Coronary artery (tissue), 2 donors: ENCODE data around the gene ADAMTSL4.
A peak's percentile ranks its signal among the peaks of the same experiment; 100 is the strongest.

Source experiments
- DNase-seq: peaks from one replicate; pipeline ENCODE4 v3.0.0-alpha.2; 2017; ENCODE audit warnings: low spot score
- H3K27ac ChIP-seq, 2 donors: fragments of 200-600 bp; sonication (generic); one replicate each; pipeline ENCODE4 v1.5.1; 2016 to 2019
- H3K4me3 ChIP-seq: fragments of 200-600 bp; sonication (generic); 2 replicates; pipeline ENCODE4 v1.5.1; 2016; ENCODE audit warnings: mild to moderate bottlenecking, moderate library complexity
- TF ChIP-seq, protein P1 (sequence below): fragments of 200-600 bp; sonication (generic); IDR thresholded peaks from one replicate; pipeline ENCODE4 v1.5.1; 2019; ENCODE audit warnings: antibody characterized with exemption

Gene ADAMTSL4

DNA sequence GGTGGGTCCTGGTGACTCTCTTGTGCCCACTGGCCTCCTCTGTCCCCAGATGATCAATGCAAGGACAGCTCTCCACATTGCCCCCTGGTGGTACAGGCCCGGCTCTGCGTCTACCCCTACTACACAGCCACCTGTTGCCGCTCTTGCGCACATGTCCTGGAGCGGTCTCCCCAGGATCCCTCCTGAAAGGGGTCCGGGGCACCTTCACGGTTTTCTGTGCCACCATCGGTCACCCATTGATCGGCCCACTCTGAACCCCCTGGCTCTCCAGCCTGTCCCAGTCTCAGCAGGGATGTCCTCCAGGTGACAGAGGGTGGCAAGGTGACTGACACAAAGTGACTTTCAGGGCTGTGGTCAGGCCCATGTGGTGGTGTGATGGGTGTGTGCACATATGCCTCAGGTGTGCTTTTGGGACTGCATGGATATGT lies 10.8 kb downstream of the ADAMTSL4 start:
- DNase-seq = peak; percentile 88
- peak overlapping the region; percentile 98 to 99 for H3K27ac ChIP-seq
- H3K4me3 ChIP-seq = peak overlapping the region; percentile 73
- TF ChIP-seq, protein P1, sequence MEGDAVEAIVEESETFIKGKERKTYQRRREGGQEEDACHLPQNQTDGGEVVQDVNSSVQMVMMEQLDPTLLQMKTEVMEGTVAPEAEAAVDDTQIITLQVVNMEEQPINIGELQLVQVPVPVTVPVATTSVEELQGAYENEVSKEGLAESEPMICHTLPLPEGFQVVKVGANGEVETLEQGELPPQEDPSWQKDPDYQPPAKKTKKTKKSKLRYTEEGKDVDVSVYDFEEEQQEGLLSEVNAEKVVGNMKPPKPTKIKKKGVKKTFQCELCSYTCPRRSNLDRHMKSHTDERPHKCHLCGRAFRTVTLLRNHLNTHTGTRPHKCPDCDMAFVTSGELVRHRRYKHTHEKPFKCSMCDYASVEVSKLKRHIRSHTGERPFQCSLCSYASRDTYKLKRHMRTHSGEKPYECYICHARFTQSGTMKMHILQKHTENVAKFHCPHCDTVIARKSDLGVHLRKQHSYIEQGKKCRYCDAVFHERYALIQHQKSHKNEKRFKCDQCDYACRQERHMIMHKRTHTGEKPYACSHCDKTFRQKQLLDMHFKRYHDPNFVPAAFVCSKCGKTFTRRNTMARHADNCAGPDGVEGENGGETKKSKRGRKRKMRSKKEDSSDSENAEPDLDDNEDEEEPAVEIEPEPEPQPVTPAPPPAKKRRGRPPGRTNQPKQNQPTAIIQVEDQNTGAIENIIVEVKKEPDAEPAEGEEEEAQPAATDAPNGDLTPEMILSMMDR = peak; percentile 80

GRCh38 chr1:150560576-150561253 lies 11.5 kb downstream of the ADAMTSL4 start:
- Histone ChIP-seq H3K27ac (peak overlapping the region; percentile 98 to 99), H3K4me3 (peak overlapping the region; percentile 73)
- DNase-seq = peak; percentile 76
- TF ChIP-seq, protein P1 = peak; percentile 51

- TF ChIP-seq, protein P1 = no peak
- H3K4me3 ChIP-seq = peak overlapping the region; percentile 73
Observed at GRCh38 chr1:150561254-150561973, 12.2 kb downstream of the ADAMTSL4 start.

GRCh38 chr1:150561974-150562445 lies 12.8 kb downstream of the ADAMTSL4 start:
- peak overlapping the region; percentile 98 to 99 for H3K27ac ChIP-seq
- DNase-seq = peak; percentile 97
- H3K4me3 ChIP-seq = peak overlapping the region; percentile 73
- TF ChIP-seq, protein P1 = no peak

More at GRCh38 chr1:150561254-150561973, 12.2 kb downstream of the ADAMTSL4 start:
- peak overlapping the region; percentile 98 to 99 for H3K27ac ChIP-seq
- DNase-seq = peak; percentile 98

DNA sequence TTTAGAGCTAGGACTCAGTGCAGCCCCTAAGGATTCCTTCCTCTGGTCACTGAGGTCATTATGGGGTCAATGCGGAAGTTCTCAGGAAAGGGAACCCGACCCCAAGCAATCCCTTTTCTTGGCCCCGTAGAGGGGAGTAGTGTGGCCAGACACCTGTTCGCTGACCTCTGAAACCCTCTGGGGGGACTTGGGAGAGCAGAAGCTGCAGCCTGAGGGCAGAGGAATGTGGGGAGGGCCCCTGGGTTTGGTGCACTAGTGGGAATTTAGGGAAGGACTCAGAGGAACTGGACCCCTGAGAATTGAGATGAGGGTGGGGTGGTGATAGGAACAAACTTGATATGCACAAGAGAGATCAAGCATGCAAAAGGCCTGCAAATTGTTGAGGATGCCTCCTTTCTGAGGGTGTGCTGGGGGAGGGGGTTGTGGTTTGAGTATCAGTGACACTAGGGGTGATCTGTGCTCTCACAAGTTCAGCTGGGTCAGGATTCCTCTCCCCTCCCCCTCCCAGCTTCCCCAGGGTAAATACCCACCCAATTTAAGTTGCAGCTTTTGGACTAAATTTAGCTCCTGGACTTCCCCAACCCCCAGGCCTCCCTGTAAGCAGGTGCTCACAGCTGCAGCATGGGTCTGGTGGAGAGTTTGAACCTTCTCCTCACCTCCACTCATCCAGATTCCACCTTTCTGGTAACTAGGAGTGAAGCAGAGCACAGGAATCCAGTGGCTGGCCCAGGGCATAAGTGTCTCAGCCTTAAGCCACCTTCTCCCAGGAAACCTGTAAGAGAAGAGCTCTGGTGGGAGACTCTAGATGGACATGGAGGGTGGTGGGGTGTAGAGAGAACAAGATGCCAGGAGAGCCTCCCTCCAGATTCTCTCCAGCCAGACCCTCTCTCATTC lies 13.5 kb downstream of the ADAMTSL4 start:
- TF ChIP-seq, protein P1 = no peak
- DNase-seq = peak; percentile 82
- H3K4me3 ChIP-seq = peak overlapping the region; percentile 73
- H3K27ac ChIP-seq = peak overlapping the region; percentile 98 to 99

GRCh38 chr1:150563340-150564038 lies 14.3 kb downstream of the ADAMTSL4 start:
- peak; percentile 75 for DNase-seq
- Histone ChIP-seq H3K4me3 (peak overlapping the region; percentile 73), H3K27ac (peak overlapping the region; percentile 98 to 99)
- TF ChIP-seq, protein P1 = no peak
